Measurements from ENCODE around the gene PTP4A1. TPM values are rescaled to one million over a fixed set of nuclear protein-coding genes. Genes with fewer than 3 reads are reported as not detected.

PTP4A1 gene
- total RNA-seq, 1 experiment from 2014 or later, result 123 TPM

- no peaks in the 10 kb centered on the region for H3K27me3 ChIP-seq (ENCODE audit: insufficient read depth, low read length)
- no peak for ATAC-seq
- H3K9me2 ChIP-seq (ENCODE audit: insufficient read depth), result no peaks in the 10 kb centered on the region
- H3K36me3 ChIP-seq (ENCODE audit: control insufficient read depth in 1 of 2, insufficient read depth in 2 of 2, low read length in 2 of 2), result peaks cover 59 to 65% of the 10 kb centered on the region in 2 experiments
- ChIA-PET CTCF (interaction anchor here (1.8 kb wide), 1 partner anchor 16 kb away, joined by 6 read pairs; no protein-coding TSS in a partner anchor), RAD21 (ENCODE audit: low non-redundant PET in 1 of 2, low total read pairs in 2 of 2, uncharacterized antibody in 2 of 2, unreplicated experiment in 2 of 2) (no interaction called here), POLR2A (interaction anchor here (1.5 kb wide), 1 partner anchor 9 kb away, joined by 4 read pairs; no protein-coding TSS in a partner anchor)
- H3K9ac ChIP-seq (ENCODE audit: low read length), result no peak overlapping the region
- H3K79me2 ChIP-seq (ENCODE audit: insufficient read depth, low read length), result peaks cover 58% of the 10 kb centered on the region
- no peak for DNase-seq (ENCODE audit: low read depth, low spot score)
- no peak overlapping the region for H3K27ac ChIP-seq (ENCODE audit: low read depth, low read length)
- no peak overlapping the region for H2AFZ ChIP-seq (ENCODE audit: low read depth, low read length, poor library complexity, severe bottlenecking)
- TF ChIP-seq, protein P1, sequence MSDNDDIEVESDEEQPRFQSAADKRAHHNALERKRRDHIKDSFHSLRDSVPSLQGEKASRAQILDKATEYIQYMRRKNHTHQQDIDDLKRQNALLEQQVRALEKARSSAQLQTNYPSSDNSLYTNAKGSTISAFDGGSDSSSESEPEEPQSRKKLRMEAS (IDR thresholded peaks at IDR 0.05), result no peak
- no peak for TF ChIP-seq YY1 (IDR thresholded peaks at IDR 0.05; ENCODE audit: extremely low read depth, insufficient replicate concordance, low read depth, low read length)
- TF ChIP-seq, protein P2, sequence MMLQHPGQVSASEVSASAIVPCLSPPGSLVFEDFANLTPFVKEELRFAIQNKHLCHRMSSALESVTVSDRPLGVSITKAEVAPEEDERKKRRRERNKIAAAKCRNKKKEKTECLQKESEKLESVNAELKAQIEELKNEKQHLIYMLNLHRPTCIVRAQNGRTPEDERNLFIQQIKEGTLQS (IDR thresholded peaks at IDR 0.05), result no peak
- no peak for TF ChIP-seq RAD21 (IDR thresholded peaks at IDR 0.05; ENCODE audit: low read depth)
- no peak for TF ChIP-seq CBX3 (IDR thresholded peaks at IDR 0.05; ENCODE audit: low read depth)
- no peak for TF ChIP-seq EZH2phosphoT487 (IDR thresholded peaks at IDR 0.05; ENCODE audit: borderline replicate concordance)
- TF ChIP-seq ELF1 (IDR thresholded peaks at IDR 0.05; ENCODE audit: borderline replicate concordance, low read depth), result no peak
- no peak for TF ChIP-seq ZBTB33 (IDR thresholded peaks at IDR 0.05; ENCODE audit: extremely low read depth, insufficient replicate concordance, low read length)
- no peak for TF ChIP-seq FOSL1 (IDR thresholded peaks at IDR 0.05; ENCODE audit: low read depth)
- TF ChIP-seq SP1 (IDR thresholded peaks at IDR 0.05; ENCODE audit: low read depth), result no peak
- no peak for TF ChIP-seq EGR1 (IDR thresholded peaks at IDR 0.05; ENCODE audit: low read depth)
- TF ChIP-seq, protein P3, sequence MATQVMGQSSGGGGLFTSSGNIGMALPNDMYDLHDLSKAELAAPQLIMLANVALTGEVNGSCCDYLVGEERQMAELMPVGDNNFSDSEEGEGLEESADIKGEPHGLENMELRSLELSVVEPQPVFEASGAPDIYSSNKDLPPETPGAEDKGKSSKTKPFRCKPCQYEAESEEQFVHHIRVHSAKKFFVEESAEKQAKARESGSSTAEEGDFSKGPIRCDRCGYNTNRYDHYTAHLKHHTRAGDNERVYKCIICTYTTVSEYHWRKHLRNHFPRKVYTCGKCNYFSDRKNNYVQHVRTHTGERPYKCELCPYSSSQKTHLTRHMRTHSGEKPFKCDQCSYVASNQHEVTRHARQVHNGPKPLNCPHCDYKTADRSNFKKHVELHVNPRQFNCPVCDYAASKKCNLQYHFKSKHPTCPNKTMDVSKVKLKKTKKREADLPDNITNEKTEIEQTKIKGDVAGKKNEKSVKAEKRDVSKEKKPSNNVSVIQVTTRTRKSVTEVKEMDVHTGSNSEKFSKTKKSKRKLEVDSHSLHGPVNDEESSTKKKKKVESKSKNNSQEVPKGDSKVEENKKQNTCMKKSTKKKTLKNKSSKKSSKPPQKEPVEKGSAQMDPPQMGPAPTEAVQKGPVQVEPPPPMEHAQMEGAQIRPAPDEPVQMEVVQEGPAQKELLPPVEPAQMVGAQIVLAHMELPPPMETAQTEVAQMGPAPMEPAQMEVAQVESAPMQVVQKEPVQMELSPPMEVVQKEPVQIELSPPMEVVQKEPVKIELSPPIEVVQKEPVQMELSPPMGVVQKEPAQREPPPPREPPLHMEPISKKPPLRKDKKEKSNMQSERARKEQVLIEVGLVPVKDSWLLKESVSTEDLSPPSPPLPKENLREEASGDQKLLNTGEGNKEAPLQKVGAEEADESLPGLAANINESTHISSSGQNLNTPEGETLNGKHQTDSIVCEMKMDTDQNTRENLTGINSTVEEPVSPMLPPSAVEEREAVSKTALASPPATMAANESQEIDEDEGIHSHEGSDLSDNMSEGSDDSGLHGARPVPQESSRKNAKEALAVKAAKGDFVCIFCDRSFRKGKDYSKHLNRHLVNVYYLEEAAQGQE (IDR thresholded peaks at IDR 0.05; ENCODE audit: low read depth), result no peak
- TF ChIP-seq TCF7L2 (IDR thresholded peaks at IDR 0.05; ENCODE audit: borderline replicate concordance, extremely low read depth, insufficient read depth, insufficient read length), result no peak
- TF ChIP-seq ZFX (IDR thresholded peaks at IDR 0.05), result no peak
- TF ChIP-seq CEBPB (IDR thresholded peaks at IDR 0.05; ENCODE audit: low read depth), result no peak
- TF ChIP-seq, protein P4, sequence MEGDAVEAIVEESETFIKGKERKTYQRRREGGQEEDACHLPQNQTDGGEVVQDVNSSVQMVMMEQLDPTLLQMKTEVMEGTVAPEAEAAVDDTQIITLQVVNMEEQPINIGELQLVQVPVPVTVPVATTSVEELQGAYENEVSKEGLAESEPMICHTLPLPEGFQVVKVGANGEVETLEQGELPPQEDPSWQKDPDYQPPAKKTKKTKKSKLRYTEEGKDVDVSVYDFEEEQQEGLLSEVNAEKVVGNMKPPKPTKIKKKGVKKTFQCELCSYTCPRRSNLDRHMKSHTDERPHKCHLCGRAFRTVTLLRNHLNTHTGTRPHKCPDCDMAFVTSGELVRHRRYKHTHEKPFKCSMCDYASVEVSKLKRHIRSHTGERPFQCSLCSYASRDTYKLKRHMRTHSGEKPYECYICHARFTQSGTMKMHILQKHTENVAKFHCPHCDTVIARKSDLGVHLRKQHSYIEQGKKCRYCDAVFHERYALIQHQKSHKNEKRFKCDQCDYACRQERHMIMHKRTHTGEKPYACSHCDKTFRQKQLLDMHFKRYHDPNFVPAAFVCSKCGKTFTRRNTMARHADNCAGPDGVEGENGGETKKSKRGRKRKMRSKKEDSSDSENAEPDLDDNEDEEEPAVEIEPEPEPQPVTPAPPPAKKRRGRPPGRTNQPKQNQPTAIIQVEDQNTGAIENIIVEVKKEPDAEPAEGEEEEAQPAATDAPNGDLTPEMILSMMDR (IDR thresholded peaks at IDR 0.05 in 2 of 3, conservative IDR thresholded peaks at IDR 0.05 in 1 of 3; ENCODE audit: borderline replicate concordance in 1 of 3, insufficient read depth in 1 of 3, low read depth in 2 of 3, low read length in 2 of 3), result no peak
- no peak for TF ChIP-seq POLR2AphosphoS5 (IDR thresholded peaks at IDR 0.05; ENCODE audit: low read depth, low read length)
- TF ChIP-seq JUND (IDR thresholded peaks at IDR 0.05), result no peak
- H3K4me1 ChIP-seq (ENCODE audit: control insufficient read depth in 1 of 2, insufficient read depth in 2 of 2, low read length in 2 of 2), result no peaks in the 10 kb centered on the region
- intact Hi-C loops (cut with micrococcal nuclease), result no loop called here
- no peak overlapping the region for H3K4me3 ChIP-seq (replicated peaks in 1 of 2; ENCODE audit: low read depth in 1 of 2, low read length in 2 of 2)
- no TSS peak for BruUV-seq (replicated peaks)
- no peaks in the 10 kb centered on the region for H3K9me3 ChIP-seq (ENCODE audit: control insufficient read depth in 1 of 2, insufficient read depth in 1 of 2, low read depth in 1 of 2, low read length in 2 of 2)
- no peak overlapping the region for H3K4me2 ChIP-seq (ENCODE audit: low read length)
- H4K20me1 ChIP-seq (ENCODE audit: insufficient read depth), result peaks cover 24% of the 10 kb centered on the region
These were observed 10.4 kb downstream of the PTP4A1 start for GRCh38 chr6:63582579-63583231.
